ENCODE data around the gene C2CD4C.

C2CD4C gene

GRCh38 chr19:443005-443404, 34.1 kb upstream of the C2CD4C start:
- Histone ChIP-seq H3K79me2 (ENCODE audit: insufficient read depth, low read length) (no peaks in the 10 kb centered on the region), H4K20me1 (ENCODE audit: insufficient read depth, low read length) (no peaks in the 10 kb centered on the region), H3K4me1 (ENCODE audit: insufficient read depth, low read length) (no peaks in the 10 kb centered on the region), H3K27ac (ENCODE audit: low read length) (no peak overlapping the region), H3K4me3 (ENCODE audit: low read depth in 1 of 2, low read length in 2 of 2) (no peak overlapping the region), H3K36me3 (ENCODE audit: insufficient read depth, low read length) (no peaks in the 10 kb centered on the region), H3K27me3 (ENCODE audit: insufficient read depth, low read length, poor library complexity) (no peaks in the 10 kb centered on the region), H3K4me2 (ENCODE audit: insufficient read depth, low read length) (no peak overlapping the region), H3K9me3 (ENCODE audit: insufficient read depth, low read length, severe bottlenecking) (no peaks in the 10 kb centered on the region), H3K9ac (ENCODE audit: low read depth, low read length) (no peak overlapping the region), H2AFZ (ENCODE audit: low read depth, low read length) (no peak overlapping the region)
- no peak for DNase-seq
- ATAC-seq (ENCODE audit: insufficient read depth, low read depth), result no peak
- TF ChIP-seq EZH2 (IDR thresholded peaks at IDR 0.05; ENCODE audit: borderline replicate concordance, low read depth, low read length, severe bottlenecking) (no peak), CTCF (IDR thresholded peaks at IDR 0.05; ENCODE audit: borderline replicate concordance, extremely low read depth, low read length, poor library complexity, severe bottlenecking) (no peak)

GRCh38 chr19:442085-442484, 33.1 kb upstream of the C2CD4C start:
- Histone ChIP-seq H3K36me3 (ENCODE audit: insufficient read depth, low read length) (no peaks in the 10 kb centered on the region), H3K4me1 (ENCODE audit: insufficient read depth, low read length) (no peaks in the 10 kb centered on the region), H3K4me2 (ENCODE audit: insufficient read depth, low read length) (no peak overlapping the region), H3K4me3 (ENCODE audit: low read depth in 1 of 2, low read length in 2 of 2) (no peak overlapping the region), H3K27me3 (ENCODE audit: insufficient read depth, low read length, poor library complexity) (no peaks in the 10 kb centered on the region), H4K20me1 (ENCODE audit: insufficient read depth, low read length) (no peaks in the 10 kb centered on the region), H3K9ac (ENCODE audit: low read depth, low read length) (no peak overlapping the region), H3K9me3 (ENCODE audit: insufficient read depth, low read length, severe bottlenecking) (no peaks in the 10 kb centered on the region), H3K79me2 (ENCODE audit: insufficient read depth, low read length) (no peaks in the 10 kb centered on the region), H2AFZ (ENCODE audit: low read depth, low read length) (no peak overlapping the region), H3K27ac (ENCODE audit: low read length) (no peak overlapping the region)
- ATAC-seq (ENCODE audit: insufficient read depth, low read depth) (no peak), DNase-seq (no peak)
- TF ChIP-seq EZH2 (IDR thresholded peaks at IDR 0.05; ENCODE audit: borderline replicate concordance, low read depth, low read length, severe bottlenecking), result no peak
- no peak for TF ChIP-seq CTCF (IDR thresholded peaks at IDR 0.05; ENCODE audit: borderline replicate concordance, extremely low read depth, low read length, poor library complexity, severe bottlenecking)

DNA sequence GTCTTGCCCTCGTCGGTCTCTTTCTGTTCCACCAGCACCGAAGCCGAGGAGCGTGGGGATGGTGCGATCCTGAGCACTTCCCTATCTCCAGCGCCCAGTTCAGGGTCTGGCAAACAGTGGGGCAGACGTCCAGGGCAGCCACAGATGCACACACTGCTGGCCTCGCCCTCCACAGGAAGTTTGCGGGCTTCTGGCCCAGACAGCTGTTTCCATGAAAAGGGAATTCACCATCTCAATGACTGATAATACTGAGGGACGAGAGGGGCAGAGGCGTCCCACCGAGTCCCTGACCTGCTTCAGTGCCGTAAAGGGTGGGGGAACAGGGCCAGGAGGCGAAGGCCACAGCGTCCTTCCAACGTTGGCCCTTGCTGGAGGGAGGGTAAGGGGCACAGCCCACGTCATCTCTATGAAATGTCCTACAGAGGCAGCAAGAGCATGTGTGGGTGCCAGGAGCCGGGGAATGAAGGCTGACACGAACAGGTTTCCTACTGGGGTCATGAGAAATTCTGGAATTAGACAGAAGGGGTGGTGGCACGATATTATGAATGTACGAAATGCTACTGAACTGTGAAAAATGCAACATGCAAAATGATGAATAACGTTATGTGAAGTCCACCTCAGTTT, 32.4 kb upstream of the C2CD4C start:
- H3K4me2 ChIP-seq (ENCODE audit: insufficient read depth, low read length), result no peak overlapping the region
- no peak overlapping the region for H3K27ac ChIP-seq (ENCODE audit: low read length)
- H3K4me3 ChIP-seq (ENCODE audit: low read depth in 1 of 2, low read length in 2 of 2), result no peak overlapping the region
- H3K79me2 ChIP-seq (ENCODE audit: insufficient read depth, low read length), result no peaks in the 10 kb centered on the region
- DNase-seq (no peak), ATAC-seq (ENCODE audit: insufficient read depth, low read depth) (no peak)
- no peak overlapping the region for H2AFZ ChIP-seq (ENCODE audit: low read depth, low read length)
- TF ChIP-seq CTCF (IDR thresholded peaks at IDR 0.05; ENCODE audit: borderline replicate concordance, extremely low read depth, low read length, poor library complexity, severe bottlenecking) (no peak), EZH2 (IDR thresholded peaks at IDR 0.05; ENCODE audit: borderline replicate concordance, low read depth, low read length, severe bottlenecking) (no peak)
- no peaks in the 10 kb centered on the region for H3K36me3 ChIP-seq (ENCODE audit: insufficient read depth, low read length)
- no peaks in the 10 kb centered on the region for H3K27me3 ChIP-seq (ENCODE audit: insufficient read depth, low read length, poor library complexity)
- H3K9ac ChIP-seq (ENCODE audit: low read depth, low read length), result no peak overlapping the region
- no peaks in the 10 kb centered on the region for H3K4me1 ChIP-seq (ENCODE audit: insufficient read depth, low read length)
- H3K9me3 ChIP-seq (ENCODE audit: insufficient read depth, low read length, severe bottlenecking), result no peaks in the 10 kb centered on the region
- no peaks in the 10 kb centered on the region; the same call in 1 of the 2 replicates for H4K20me1 ChIP-seq (ENCODE audit: insufficient read depth, low read length)
